ENCODE results near the gene NAGLU. TPM values are rescaled to one million over a fixed set of nuclear protein-coding genes. Genes with fewer than 3 reads are reported as not detected.

Gene NAGLU
- total and polyA plus RNA-seq, 2 experiments from 2014 or later: 12.0 to 31.2 TPM

GRCh38 chr17:42502091-42502490 lies 34.0 kb upstream of the NAGLU start (continued):
- TF ChIP-seq, protein P1, sequence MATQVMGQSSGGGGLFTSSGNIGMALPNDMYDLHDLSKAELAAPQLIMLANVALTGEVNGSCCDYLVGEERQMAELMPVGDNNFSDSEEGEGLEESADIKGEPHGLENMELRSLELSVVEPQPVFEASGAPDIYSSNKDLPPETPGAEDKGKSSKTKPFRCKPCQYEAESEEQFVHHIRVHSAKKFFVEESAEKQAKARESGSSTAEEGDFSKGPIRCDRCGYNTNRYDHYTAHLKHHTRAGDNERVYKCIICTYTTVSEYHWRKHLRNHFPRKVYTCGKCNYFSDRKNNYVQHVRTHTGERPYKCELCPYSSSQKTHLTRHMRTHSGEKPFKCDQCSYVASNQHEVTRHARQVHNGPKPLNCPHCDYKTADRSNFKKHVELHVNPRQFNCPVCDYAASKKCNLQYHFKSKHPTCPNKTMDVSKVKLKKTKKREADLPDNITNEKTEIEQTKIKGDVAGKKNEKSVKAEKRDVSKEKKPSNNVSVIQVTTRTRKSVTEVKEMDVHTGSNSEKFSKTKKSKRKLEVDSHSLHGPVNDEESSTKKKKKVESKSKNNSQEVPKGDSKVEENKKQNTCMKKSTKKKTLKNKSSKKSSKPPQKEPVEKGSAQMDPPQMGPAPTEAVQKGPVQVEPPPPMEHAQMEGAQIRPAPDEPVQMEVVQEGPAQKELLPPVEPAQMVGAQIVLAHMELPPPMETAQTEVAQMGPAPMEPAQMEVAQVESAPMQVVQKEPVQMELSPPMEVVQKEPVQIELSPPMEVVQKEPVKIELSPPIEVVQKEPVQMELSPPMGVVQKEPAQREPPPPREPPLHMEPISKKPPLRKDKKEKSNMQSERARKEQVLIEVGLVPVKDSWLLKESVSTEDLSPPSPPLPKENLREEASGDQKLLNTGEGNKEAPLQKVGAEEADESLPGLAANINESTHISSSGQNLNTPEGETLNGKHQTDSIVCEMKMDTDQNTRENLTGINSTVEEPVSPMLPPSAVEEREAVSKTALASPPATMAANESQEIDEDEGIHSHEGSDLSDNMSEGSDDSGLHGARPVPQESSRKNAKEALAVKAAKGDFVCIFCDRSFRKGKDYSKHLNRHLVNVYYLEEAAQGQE (IDR thresholded peaks at IDR 0.05; ENCODE audit: unreplicated experiment): no peak
- TF ChIP-seq POLR2AphosphoS5 (IDR thresholded peaks at IDR 0.05; ENCODE audit: low read depth): no peak
- TF ChIP-seq JUNB (IDR thresholded peaks at IDR 0.05; ENCODE audit: unreplicated experiment): no peak
- TF ChIP-seq STAT1 (IDR thresholded peaks at IDR 0.05; ENCODE audit: unreplicated experiment): no peak
- TF ChIP-seq EZH2 (IDR thresholded peaks at IDR 0.05; ENCODE audit: low read depth, unreplicated experiment): no peak
- TF ChIP-seq ZNF331 (CRISPR knock-in tag; IDR thresholded peaks at IDR 0.05; ENCODE audit: low read depth): no peak
- no peak for TF ChIP-seq EZH2phosphoT487 (IDR thresholded peaks at IDR 0.05; ENCODE audit: unreplicated experiment)

DNA sequence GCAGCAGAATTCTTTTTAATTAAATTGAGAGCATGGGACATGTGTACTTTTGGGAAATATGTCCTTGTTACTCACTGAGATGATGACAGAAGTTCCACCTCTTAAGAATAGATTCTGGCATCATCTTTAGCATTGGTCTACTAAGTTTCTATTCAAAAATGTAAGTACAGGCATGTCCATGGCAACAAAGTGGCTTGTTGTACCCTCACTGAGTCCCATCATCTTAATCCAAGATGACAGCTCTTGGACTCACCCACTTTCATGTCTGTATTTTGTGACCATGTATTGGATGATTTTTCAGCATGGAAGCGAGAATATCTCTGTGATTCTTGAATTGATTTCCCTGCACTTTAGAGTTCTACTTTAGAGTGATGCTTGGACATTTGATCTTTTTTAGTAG lies 33.1 kb upstream of the NAGLU start:
- Mint-ChIP-seq H3K27ac (no peak overlapping the region), H3K27me3 (ENCODE audit: insufficient read depth, low read depth, poor library complexity) (peaks cover 1% of the 10 kb centered on the region), H3K9me3 (no peaks in the 10 kb centered on the region), H3K4me3 (no peak overlapping the region), H3K4me1 (no peaks in the 10 kb centered on the region), H3K36me3 (ENCODE audit: low read depth) (peaks cover 40% of the 10 kb centered on the region)
- Histone ChIP-seq H4K20me1 (replicated peaks; ENCODE audit: insufficient read depth) (no peaks in the 10 kb centered on the region; the same call in 1 of the 2 replicates), H3F3A (replicated peaks; ENCODE audit: low read depth) (peaks cover 7% of the 10 kb centered on the region; the same call in 1 of the 2 replicates), H3K27ac (ENCODE audit: low read depth) (no peak overlapping the region), H2AFZ (no peak overlapping the region), H3K4me3 (no peak overlapping the region), H3K79me2 (replicated peaks; ENCODE audit: insufficient read depth) (no peaks in the 10 kb centered on the region), H3K27me3 (ENCODE audit: insufficient read depth) (no peaks in the 10 kb centered on the region), H3K4me1 (ENCODE audit: insufficient read depth) (no peaks in the 10 kb centered on the region), H3K4me2 (no peak overlapping the region), H3K9me2 (ENCODE audit: insufficient read depth) (no peaks in the 10 kb centered on the region), H3K36me3 (ENCODE audit: insufficient read depth) (peaks cover 23% of the 10 kb centered on the region)
- ATAC-seq (no peak), DNase-seq (ENCODE audit: low spot score) (no peak)
- TF ChIP-seq STAT1 (IDR thresholded peaks at IDR 0.05; ENCODE audit: unreplicated experiment) (no peak), ZNF114 (CRISPR knock-in tag; IDR thresholded peaks at IDR 0.05) (no peak), ZNF331 (CRISPR knock-in tag; IDR thresholded peaks at IDR 0.05; ENCODE audit: low read depth) (no peak), EZH2phosphoT487 (IDR thresholded peaks at IDR 0.05; ENCODE audit: unreplicated experiment) (no peak), ETS1 (IDR thresholded peaks at IDR 0.05) (no peak), CREB1 (CRISPR knock-in tag; IDR thresholded peaks at IDR 0.05; ENCODE audit: low read depth) (no peak)
- TF ChIP-seq, protein P2, sequence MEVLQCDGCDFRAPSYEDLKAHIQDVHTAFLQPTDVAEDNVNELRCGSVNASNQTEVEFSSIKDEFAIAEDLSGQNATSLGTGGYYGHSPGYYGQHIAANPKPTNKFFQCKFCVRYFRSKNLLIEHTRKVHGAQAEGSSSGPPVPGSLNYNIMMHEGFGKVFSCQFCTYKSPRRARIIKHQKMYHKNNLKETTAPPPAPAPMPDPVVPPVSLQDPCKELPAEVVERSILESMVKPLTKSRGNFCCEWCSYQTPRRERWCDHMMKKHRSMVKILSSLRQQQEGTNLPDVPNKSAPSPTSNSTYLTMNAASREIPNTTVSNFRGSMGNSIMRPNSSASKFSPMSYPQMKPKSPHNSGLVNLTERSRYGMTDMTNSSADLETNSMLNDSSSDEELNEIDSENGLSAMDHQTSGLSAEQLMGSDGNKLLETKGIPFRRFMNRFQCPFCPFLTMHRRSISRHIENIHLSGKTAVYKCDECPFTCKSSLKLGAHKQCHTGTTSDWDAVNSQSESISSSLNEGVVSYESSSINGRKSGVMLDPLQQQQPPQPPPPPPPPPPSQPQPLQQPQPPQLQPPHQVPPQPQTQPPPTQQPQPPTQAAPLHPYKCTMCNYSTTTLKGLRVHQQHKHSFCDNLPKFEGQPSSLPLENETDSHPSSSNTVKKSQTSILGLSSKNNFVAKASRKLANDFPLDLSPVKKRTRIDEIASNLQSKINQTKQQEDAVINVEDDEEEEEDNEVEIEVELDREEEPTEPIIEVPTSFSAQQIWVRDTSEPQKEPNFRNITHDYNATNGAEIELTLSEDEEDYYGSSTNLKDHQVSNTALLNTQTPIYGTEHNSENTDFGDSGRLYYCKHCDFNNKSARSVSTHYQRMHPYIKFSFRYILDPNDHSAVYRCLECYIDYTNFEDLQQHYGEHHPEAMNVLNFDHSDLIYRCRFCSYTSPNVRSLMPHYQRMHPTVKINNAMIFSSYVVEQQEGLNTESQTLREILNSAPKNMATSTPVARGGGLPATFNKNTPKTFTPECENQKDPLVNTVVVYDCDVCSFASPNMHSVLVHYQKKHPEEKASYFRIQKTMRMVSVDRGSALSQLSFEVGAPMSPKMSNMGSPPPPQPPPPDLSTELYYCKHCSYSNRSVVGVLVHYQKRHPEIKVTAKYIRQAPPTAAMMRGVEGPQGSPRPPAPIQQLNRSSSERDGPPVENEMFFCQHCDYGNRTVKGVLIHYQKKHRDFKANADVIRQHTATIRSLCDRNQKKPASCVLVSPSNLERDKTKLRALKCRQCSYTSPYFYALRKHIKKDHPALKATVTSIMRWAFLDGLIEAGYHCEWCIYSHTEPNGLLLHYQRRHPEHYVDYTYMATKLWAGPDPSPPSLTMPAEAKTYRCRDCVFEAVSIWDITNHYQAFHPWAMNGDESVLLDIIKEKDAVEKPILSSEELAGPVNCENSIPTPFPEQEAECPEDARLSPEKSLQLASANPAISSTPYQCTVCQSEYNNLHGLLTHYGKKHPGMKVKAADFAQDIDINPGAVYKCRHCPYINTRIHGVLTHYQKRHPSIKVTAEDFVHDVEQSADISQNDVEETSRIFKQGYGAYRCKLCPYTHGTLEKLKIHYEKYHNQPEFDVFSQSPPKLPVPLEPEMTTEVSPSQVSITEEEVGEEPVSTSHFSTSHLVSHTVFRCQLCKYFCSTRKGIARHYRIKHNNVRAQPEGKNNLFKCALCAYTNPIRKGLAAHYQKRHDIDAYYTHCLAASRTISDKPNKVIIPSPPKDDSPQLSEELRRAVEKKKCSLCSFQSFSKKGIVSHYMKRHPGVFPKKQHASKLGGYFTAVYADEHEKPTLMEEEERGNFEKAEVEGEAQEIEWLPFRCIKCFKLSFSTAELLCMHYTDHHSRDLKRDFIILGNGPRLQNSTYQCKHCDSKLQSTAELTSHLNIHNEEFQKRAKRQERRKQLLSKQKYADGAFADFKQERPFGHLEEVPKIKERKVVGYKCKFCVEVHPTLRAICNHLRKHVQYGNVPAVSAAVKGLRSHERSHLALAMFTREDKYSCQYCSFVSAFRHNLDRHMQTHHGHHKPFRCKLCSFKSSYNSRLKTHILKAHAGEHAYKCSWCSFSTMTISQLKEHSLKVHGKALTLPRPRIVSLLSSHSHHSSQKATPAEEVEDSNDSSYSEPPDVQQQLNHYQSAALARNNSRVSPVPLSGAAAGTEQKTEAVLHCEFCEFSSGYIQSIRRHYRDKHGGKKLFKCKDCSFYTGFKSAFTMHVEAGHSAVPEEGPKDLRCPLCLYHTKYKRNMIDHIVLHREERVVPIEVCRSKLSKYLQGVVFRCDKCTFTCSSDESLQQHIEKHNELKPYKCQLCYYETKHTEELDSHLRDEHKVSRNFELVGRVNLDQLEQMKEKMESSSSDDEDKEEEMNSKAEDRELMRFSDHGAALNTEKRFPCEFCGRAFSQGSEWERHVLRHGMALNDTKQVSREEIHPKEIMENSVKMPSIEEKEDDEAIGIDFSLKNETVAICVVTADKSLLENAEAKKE (CRISPR knock-in tag; IDR thresholded peaks at IDR 0.05): no peak
- TF ChIP-seq, protein P1 (IDR thresholded peaks at IDR 0.05; ENCODE audit: unreplicated experiment): no peak
